Nephron progenitor cell (in vitro differentiated cells): ENCODE data around the gene NAT9.
A peak's percentile ranks its signal among the peaks of the same experiment; 100 is the strongest.

Experiments
- DNase-seq: peaks from one replicate; pipeline ENCODE4 v3.0.0; 2021
- H3K27ac Mint-ChIP-seq: 2 replicates; pipeline ENCODE4 v1.8.0; 2021; ENCODE audit warnings: mild to moderate bottlenecking, moderate library complexity, mixed read lengths
- H3K27me3 Mint-ChIP-seq: 2 replicates; pipeline ENCODE4 v1.8.0; 2021; ENCODE audit warnings: mild to moderate bottlenecking, low read depth, mixed read lengths; ENCODE audit not compliant: poor library complexity
- H3K36me3 Mint-ChIP-seq: 2 replicates; pipeline ENCODE4 v1.8.0; 2021; ENCODE audit warnings: low read depth, mixed read lengths
- H3K4me1 Mint-ChIP-seq: 2 replicates; pipeline ENCODE4 v1.8.0; 2021; ENCODE audit warnings: mixed read lengths
- H3K4me3 Mint-ChIP-seq: 2 replicates; pipeline ENCODE4 v1.8.0; 2021; ENCODE audit warnings: mild to moderate bottlenecking, moderate library complexity, mixed read lengths
- H3K9me3 Mint-ChIP-seq: 2 replicates; pipeline ENCODE4 v1.8.0; 2021; ENCODE audit warnings: mild to moderate bottlenecking, moderate library complexity, mixed read lengths
- CTCF ChIP-seq: fragments of 200-600 bp; sonication (generic); IDR thresholded peaks from 2 replicates; pipeline ENCODE4 v1.5.0; 2021; ENCODE audit warnings: antibody characterized with exemption

Gene NAT9

GRCh38 chr17:74776990-74777389, 845 bp upstream of the NAT9 start:
- DNase-seq = no peak
- no peak for TF ChIP-seq CTCF
- Mint-ChIP-seq H3K27me3 (no peaks in the 10 kb centered on the region), H3K4me1 (peaks cover 36% of the 10 kb centered on the region), H3K27ac (no peak overlapping the region), H3K9me3 (no peaks in the 10 kb centered on the region), H3K36me3 (peaks cover 18% of the 10 kb centered on the region), H3K4me3 (peak overlapping the region; percentile 99)

GRCh38 chr17:74775409-74776043, 619 bp downstream of the NAT9 start:
- Mint-ChIP-seq H3K27ac (peak overlapping the region; percentile 95), H3K4me3 (peak overlapping the region; percentile 99), H3K9me3 (no peaks in the 10 kb centered on the region), H3K4me1 (peaks cover 36% of the 10 kb centered on the region), H3K27me3 (no peaks in the 10 kb centered on the region), H3K36me3 (peaks cover 25% of the 10 kb centered on the region)
- DNase-seq = no peak
- TF ChIP-seq CTCF = no peak

GRCh38 chr17:74773871-74774286, 2.3 kb downstream of the NAT9 start:
- no peak for DNase-seq
- TF ChIP-seq CTCF = no peak
- no peaks in the 10 kb centered on the region for H3K27me3 Mint-ChIP-seq
- H3K36me3 Mint-ChIP-seq = peaks cover 29% of the 10 kb centered on the region
- peak overlapping the region; percentile 36 for H3K27ac Mint-ChIP-seq
- no peaks in the 10 kb centered on the region for H3K9me3 Mint-ChIP-seq
- peak overlapping the region; percentile 70 for H3K4me3 Mint-ChIP-seq
- peaks cover 37% of the 10 kb centered on the region for H3K4me1 Mint-ChIP-seq

GRCh38 chr17:74773414-74773813, 2.7 kb downstream of the NAT9 start:
- no peaks in the 10 kb centered on the region for H3K27me3 Mint-ChIP-seq
- peaks cover 33% of the 10 kb centered on the region for H3K36me3 Mint-ChIP-seq
- peaks cover 42% of the 10 kb centered on the region for H3K4me1 Mint-ChIP-seq
- no peaks in the 10 kb centered on the region for H3K9me3 Mint-ChIP-seq
- no peak for DNase-seq
- H3K27ac Mint-ChIP-seq = peak overlapping the region; percentile 36
- TF ChIP-seq CTCF = no peak
- peak overlapping the region; percentile 70 for H3K4me3 Mint-ChIP-seq

GRCh38 chr17:74772053-74772452, 4.1 kb downstream of the NAT9 start:
- Mint-ChIP-seq H3K4me3 (no peak overlapping the region), H3K9me3 (no peaks in the 10 kb centered on the region), H3K27me3 (no peaks in the 10 kb centered on the region), H3K4me1 (peaks cover 34% of the 10 kb centered on the region), H3K36me3 (peaks cover 36% of the 10 kb centered on the region), H3K27ac (peak overlapping the region; percentile 25)
- DNase-seq = no peak
- no peak for TF ChIP-seq CTCF

GRCh38 chr17:74771319-74771914, 4.7 kb downstream of the NAT9 start:
- Mint-ChIP-seq H3K4me3 (no peak overlapping the region), H3K27ac (peak overlapping the region; percentile 25), H3K9me3 (no peaks in the 10 kb centered on the region), H3K4me1 (peaks cover 33% of the 10 kb centered on the region), H3K36me3 (peaks cover 40% of the 10 kb centered on the region), H3K27me3 (no peaks in the 10 kb centered on the region)
- TF ChIP-seq CTCF = no peak
- DNase-seq = no peak
